K562 (cell line): ENCODE measurements around the gene RCC2. TPM values are rescaled to one million over a fixed set of nuclear protein-coding genes. Genes with fewer than 3 reads are reported as not detected.
A peak's percentile ranks its signal among the peaks of the same experiment; 100 is the strongest.

ENCODE experiments used
- AFF1 ChIP-seq, 2 experiments: fragments of 450-650 bp; IDR thresholded peaks; 2 replicates each; pipeline ENCODE4 v1.6.1; 2018; ENCODE audit warnings: mild to moderate bottlenecking in 2 of 2, low read depth in 1 of 2; ENCODE audit not compliant: partially characterized antibody in 2 of 2
- CBX1 ChIP-seq: sonication (generic); IDR thresholded peaks from 2 replicates; pipeline ENCODE4 v1.6.1; 2016; ENCODE audit warnings: antibody characterized with exemption, low read depth, mild to moderate bottlenecking
- DNMT1 ChIP-seq: fragments of 450-650 bp; IDR thresholded peaks from 2 replicates; pipeline ENCODE4 v1.6.1; 2016; ENCODE audit warnings: antibody characterized with exemption, mild to moderate bottlenecking
- ETV1 ChIP-seq: fragments of 450-650 bp; conservative IDR thresholded peaks from 2 replicates; pipeline ENCODE4 v1.6.1; 2016; ENCODE audit warnings: missing genetic modification characterization, control low read depth, low read depth, missing compliant biosample characterization
- KLF1 ChIP-seq: fragments of 450-650 bp; IDR thresholded peaks from 2 replicates; pipeline ENCODE4 v1.6.1; 2016; ENCODE audit warnings: missing genetic modification characterization, missing compliant biosample characterization
- NKRF ChIP-seq: fragments of 450-650 bp; IDR thresholded peaks from 2 replicates; pipeline ENCODE4 v1.6.1; 2016; ENCODE audit warnings: borderline replicate concordance
- RBM15 ChIP-seq: fragments of 200-400 bp; formaldehyde crosslinking; IDR thresholded peaks from 2 replicates; pipeline ENCODE4 v1.6.1; 2018; ENCODE audit warnings: mild to moderate bottlenecking, low read length, moderate library complexity; ENCODE audit not compliant: insufficient read depth
- TRIM24 ChIP-seq, 2 experiments: fragments of 450-650 bp; IDR thresholded peaks; 2 replicates each; pipeline ENCODE4 v1.6.1; 2016
- XRCC5 ChIP-seq: fragments of 200-400 bp; formaldehyde crosslinking; IDR thresholded peaks from 2 replicates; pipeline ENCODE4 v1.6.1; 2017; ENCODE audit warnings: low read depth, mild to moderate bottlenecking, low read length
- ZFX ChIP-seq: sonication (generic); formaldehyde crosslinking; IDR thresholded peaks from 2 replicates; pipeline ENCODE4 v1.8.0; 2022; ENCODE audit warnings: mild to moderate bottlenecking, missing genetic modification reagents, moderate library complexity
- ZNF197 ChIP-seq: fragments of 200-800 bp; sonication (Bioruptor generic); IDR thresholded peaks from 2 replicates; pipeline ENCODE4 v1.6.1; 2016; ENCODE audit warnings: low read depth, missing genetic modification characterization, missing compliant biosample characterization
- ZNF717 ChIP-seq: fragments of 250-450 bp; sonication (Bioruptor Pico); IDR thresholded peaks from 2 replicates; pipeline ENCODE4 v1.5.0; 2021
- ZNF79 ChIP-seq: fragments of 250-450 bp; sonication (Bioruptor Pico); IDR thresholded peaks from 2 replicates; pipeline ENCODE4 v1.4.0; 2020; ENCODE audit warnings: low read depth, mild to moderate bottlenecking, moderate library complexity
- polyA plus RNA-seq, 8 experiments: library from polyadenylated mRNA; depleted of rRNA in 4 of 8; stranded (reverse) in 5 of 8; unstranded in 3 of 8; fragments of >200 nt; fragmentation: Nextera tagmentation in 2 of 8; fragmentation: Illumina TruSeq in 1 of 8; extraction: Ambion mirVana in 2 of 8; extraction: Trizol in 1 of 8; gene quantifications; 2 replicates each; pipeline versions ENCODE4 v1.2.1 to v1.2.3, GENCODE V29; 2011 to 2014; ENCODE audit warnings: inconsistent platforms in 1 of 8, missing spikeins in 1 of 8
- total RNA-seq, 7 experiments: library from RNA; depleted of rRNA in 6 of 7; stranded (reverse); fragments of >200 nt in 6 of 7; fragmentation: Illumina TruSeq in 2 of 7; extraction: Trizol in 2 of 7; gene quantifications; 2 replicates each; pipeline versions ENCODE4 v1.2.1 to v1.2.3, GENCODE V29; 2011 to 2021; ENCODE audit warnings: low replicate concordance in 1 of 7
- TF ChIP-seq, protein P1 (sequence below): fragments of 450-650 bp; IDR thresholded peaks from 2 replicates; pipeline ENCODE4 v1.7.1; 2018; ENCODE audit warnings: mild to moderate bottlenecking, low read depth; ENCODE audit not compliant: partially characterized antibody
- TF ChIP-seq, protein P2 (sequence below): fragments of 450-650 bp; IDR thresholded peaks from 2 replicates; pipeline ENCODE4 v1.6.1; 2016; ENCODE audit warnings: missing biosample characterization, missing genetic modification characterization
- TF ChIP-seq, protein P3 (sequence below): sonication (generic); formaldehyde crosslinking; IDR thresholded peaks from 2 replicates; pipeline ENCODE4 v1.9.0; 2022; ENCODE audit warnings: mild to moderate bottlenecking, missing genetic modification reagents

The RCC2 gene
- total and polyA plus RNA-seq, 9 of the 15 experiments (the other 6 are each of a cell fraction or from before 2014, with no cell fraction given): 31.8 to 292 (median 116) TPM

- TF ChIP-seq, protein P1, sequence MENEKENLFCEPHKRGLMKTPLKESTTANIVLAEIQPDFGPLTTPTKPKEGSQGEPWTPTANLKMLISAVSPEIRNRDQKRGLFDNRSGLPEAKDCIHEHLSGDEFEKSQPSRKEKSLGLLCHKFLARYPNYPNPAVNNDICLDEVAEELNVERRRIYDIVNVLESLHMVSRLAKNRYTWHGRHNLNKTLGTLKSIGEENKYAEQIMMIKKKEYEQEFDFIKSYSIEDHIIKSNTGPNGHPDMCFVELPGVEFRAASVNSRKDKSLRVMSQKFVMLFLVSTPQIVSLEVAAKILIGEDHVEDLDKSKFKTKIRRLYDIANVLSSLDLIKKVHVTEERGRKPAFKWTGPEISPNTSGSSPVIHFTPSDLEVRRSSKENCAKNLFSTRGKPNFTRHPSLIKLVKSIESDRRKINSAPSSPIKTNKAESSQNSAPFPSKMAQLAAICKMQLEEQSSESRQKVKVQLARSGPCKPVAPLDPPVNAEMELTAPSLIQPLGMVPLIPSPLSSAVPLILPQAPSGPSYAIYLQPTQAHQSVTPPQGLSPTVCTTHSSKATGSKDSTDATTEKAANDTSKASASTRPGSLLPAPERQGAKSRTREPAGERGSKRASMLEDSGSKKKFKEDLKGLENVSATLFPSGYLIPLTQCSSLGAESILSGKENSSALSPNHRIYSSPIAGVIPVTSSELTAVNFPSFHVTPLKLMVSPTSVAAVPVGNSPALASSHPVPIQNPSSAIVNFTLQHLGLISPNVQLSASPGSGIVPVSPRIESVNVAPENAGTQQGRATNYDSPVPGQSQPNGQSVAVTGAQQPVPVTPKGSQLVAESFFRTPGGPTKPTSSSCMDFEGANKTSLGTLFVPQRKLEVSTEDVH: no peak
- TF ChIP-seq, protein P2, sequence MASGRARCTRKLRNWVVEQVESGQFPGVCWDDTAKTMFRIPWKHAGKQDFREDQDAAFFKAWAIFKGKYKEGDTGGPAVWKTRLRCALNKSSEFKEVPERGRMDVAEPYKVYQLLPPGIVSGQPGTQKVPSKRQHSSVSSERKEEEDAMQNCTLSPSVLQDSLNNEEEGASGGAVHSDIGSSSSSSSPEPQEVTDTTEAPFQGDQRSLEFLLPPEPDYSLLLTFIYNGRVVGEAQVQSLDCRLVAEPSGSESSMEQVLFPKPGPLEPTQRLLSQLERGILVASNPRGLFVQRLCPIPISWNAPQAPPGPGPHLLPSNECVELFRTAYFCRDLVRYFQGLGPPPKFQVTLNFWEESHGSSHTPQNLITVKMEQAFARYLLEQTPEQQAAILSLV (tag): no peak
- no peak for TF ChIP-seq ZNF197 (CRISPR knock-in tag)
- no peak for TF ChIP-seq DNMT1
- TF ChIP-seq ETV1 (tag): no peak
- TF ChIP-seq CBX1: no peak
- TF ChIP-seq, protein P3, sequence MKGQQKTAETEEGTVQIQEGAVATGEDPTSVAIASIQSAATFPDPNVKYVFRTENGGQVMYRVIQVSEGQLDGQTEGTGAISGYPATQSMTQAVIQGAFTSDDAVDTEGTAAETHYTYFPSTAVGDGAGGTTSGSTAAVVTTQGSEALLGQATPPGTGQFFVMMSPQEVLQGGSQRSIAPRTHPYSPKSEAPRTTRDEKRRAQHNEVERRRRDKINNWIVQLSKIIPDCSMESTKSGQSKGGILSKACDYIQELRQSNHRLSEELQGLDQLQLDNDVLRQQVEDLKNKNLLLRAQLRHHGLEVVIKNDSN (CRISPR knock-in tag): no peak
- TF ChIP-seq ZNF717 (CRISPR knock-in tag): no peak
- TF ChIP-seq KLF1 (tag): peak; percentile 99
- TF ChIP-seq RBM15: no peak
- TF ChIP-seq ZNF79 (CRISPR knock-in tag): no peak
- peak; percentile 39; the same call in 1 of the 2 replicates for TF ChIP-seq ZFX
- peak; percentile 14 to 34; a peak in 1 of 4 replicates for TF ChIP-seq TRIM24 (IDR thresholded peaks at IDR 0.05)
- TF ChIP-seq NKRF: no peak
- no peak for TF ChIP-seq XRCC5
- no peak for TF ChIP-seq AFF1 (IDR thresholded peaks at IDR 0.05; ENCODE audit: low read depth in 1 of 2, partially characterized antibody in 2 of 2)
These were observed 38.6 kb downstream of the RCC2 start (continued) for GRCh38 chr1:17400725-17401341.
